ENCODE measurements around the gene TVP23C.

TVP23C gene

DNA sequence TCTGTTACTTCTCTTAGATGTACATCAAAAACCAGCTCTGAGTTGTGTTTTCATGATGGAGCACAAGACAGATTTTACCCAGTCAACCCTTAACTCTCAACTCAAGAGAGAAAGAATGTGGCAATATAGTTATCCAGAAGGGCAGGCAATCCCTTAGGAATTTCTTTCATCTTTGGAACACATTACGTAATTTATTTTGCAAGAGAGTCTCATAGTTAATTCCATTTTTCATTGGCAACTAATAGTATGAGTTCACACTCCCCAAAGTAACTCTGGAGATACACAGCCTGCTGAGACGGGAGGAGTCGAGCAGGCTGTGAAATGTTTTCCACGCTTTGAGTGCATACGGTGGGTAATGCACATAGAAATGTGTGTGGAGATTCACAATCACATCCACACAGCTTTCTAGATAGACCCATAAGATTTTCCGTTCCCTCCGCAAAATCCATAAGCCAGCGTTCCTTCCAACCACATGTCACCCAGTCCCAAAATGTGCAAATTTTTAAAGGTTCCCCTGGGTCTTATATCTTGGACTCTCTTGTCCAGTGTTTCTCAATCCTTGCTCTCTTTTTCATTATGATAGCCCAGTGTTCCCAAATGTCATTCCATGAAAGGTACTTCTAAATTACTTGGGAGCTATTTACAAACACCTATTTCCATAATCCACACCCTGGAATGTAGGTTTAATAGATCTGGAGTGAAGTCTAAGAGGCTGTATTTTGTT, 87.5 kb downstream of the TVP23C start:
- H3K9me3 ChIP-seq (ENCODE audit: insufficient read depth, low read length): no peaks in the 10 kb centered on the region
- no peak overlapping the region for H3K9ac ChIP-seq (ENCODE audit: low read length)
- H2AFZ ChIP-seq (ENCODE audit: low read depth, low read length, severe bottlenecking): no peak overlapping the region
- H3K4me2 ChIP-seq (ENCODE audit: low read depth, low read length, poor library complexity, severe bottlenecking): no peak overlapping the region
- H4K20me1 ChIP-seq (ENCODE audit: low read depth, low read length): no peaks in the 10 kb centered on the region
- no peaks in the 10 kb centered on the region for H3K79me2 ChIP-seq (ENCODE audit: insufficient read depth, low read length)
- H3K27me3 ChIP-seq (ENCODE audit: low read length): no peaks in the 10 kb centered on the region
- H3K27ac ChIP-seq (ENCODE audit: low read depth, low read length): no peak overlapping the region
- no peaks in the 10 kb centered on the region for H3F3A ChIP-seq (ENCODE audit: insufficient read depth)
- TF ChIP-seq, protein P1, sequence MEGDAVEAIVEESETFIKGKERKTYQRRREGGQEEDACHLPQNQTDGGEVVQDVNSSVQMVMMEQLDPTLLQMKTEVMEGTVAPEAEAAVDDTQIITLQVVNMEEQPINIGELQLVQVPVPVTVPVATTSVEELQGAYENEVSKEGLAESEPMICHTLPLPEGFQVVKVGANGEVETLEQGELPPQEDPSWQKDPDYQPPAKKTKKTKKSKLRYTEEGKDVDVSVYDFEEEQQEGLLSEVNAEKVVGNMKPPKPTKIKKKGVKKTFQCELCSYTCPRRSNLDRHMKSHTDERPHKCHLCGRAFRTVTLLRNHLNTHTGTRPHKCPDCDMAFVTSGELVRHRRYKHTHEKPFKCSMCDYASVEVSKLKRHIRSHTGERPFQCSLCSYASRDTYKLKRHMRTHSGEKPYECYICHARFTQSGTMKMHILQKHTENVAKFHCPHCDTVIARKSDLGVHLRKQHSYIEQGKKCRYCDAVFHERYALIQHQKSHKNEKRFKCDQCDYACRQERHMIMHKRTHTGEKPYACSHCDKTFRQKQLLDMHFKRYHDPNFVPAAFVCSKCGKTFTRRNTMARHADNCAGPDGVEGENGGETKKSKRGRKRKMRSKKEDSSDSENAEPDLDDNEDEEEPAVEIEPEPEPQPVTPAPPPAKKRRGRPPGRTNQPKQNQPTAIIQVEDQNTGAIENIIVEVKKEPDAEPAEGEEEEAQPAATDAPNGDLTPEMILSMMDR (IDR thresholded peaks at IDR 0.05; ENCODE audit: insufficient read depth, low read length, poor library complexity, severe bottlenecking): no peak
- TF ChIP-seq EZH2phosphoT487 (conservative IDR thresholded peaks at IDR 0.05; ENCODE audit: low read length): no peak
- H3K9me2 ChIP-seq (replicated peaks; ENCODE audit: insufficient read depth, low read length): no peaks in the 10 kb centered on the region
- H3K4me3 ChIP-seq (ENCODE audit: insufficient read depth, low read length, poor library complexity, severe bottlenecking): no peak overlapping the region
- H3K36me3 ChIP-seq (ENCODE audit: low read length): no peaks in the 10 kb centered on the region

DNA sequence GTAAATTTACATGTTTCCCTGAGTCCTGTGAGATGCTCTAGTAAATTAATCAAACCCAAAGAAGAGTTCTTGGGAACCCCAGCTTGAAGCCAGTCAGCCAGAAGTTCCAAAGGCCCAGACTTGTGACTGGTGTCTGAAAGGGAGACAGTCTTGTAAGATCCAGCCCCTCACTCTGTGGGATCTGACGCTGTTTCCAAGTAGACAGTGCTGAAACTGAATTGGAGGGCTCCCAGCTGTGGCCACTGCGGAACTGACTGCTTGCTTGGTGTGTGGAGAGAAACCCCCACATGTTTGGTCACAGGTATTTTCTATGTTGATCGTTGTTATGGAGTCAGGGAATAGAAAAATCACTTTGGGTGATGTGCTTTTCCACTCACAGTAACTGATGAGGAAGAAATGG, 90.4 kb downstream of the TVP23C start:
- Histone ChIP-seq H3K4me2 (ENCODE audit: low read depth, low read length, poor library complexity, severe bottlenecking) (no peak overlapping the region), H3K27me3 (ENCODE audit: low read length) (no peaks in the 10 kb centered on the region), H2AFZ (ENCODE audit: low read depth, low read length, severe bottlenecking) (no peak overlapping the region), H3K36me3 (ENCODE audit: low read length) (no peaks in the 10 kb centered on the region), H3K9ac (ENCODE audit: low read length) (no peak overlapping the region), H3K27ac (ENCODE audit: low read depth, low read length) (no peak overlapping the region), H3K79me2 (ENCODE audit: insufficient read depth, low read length) (no peaks in the 10 kb centered on the region), H3F3A (ENCODE audit: insufficient read depth) (no peaks in the 10 kb centered on the region), H3K9me2 (replicated peaks; ENCODE audit: insufficient read depth, low read length) (no peaks in the 10 kb centered on the region), H3K9me3 (ENCODE audit: insufficient read depth, low read length) (no peaks in the 10 kb centered on the region), H3K4me3 (ENCODE audit: insufficient read depth, low read length, poor library complexity, severe bottlenecking) (no peak overlapping the region), H4K20me1 (ENCODE audit: low read depth, low read length) (no peaks in the 10 kb centered on the region)
- TF ChIP-seq, protein P1 (IDR thresholded peaks at IDR 0.05; ENCODE audit: insufficient read depth, low read length, poor library complexity, severe bottlenecking): no peak
- no peak for TF ChIP-seq EZH2phosphoT487 (conservative IDR thresholded peaks at IDR 0.05; ENCODE audit: low read length)

DNA sequence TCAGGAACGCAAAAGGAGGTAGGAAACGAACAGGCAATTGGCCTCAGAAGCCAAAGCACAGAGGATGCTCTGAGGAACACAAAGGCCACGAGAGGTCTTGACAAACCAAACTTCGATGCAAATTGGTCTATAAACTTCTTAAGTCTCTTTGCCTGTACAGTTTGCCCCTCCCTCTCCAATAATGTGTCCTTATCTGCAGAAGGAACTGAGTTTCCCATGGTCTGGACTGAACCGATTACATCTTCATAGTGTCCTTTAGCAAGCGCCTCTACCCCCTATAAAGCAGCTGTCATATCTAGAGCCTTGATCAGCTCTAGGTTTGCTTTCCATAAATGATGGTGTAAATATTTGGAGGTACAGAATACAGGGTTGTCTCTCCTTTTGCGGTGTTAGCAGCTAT, 92.7 kb downstream of the TVP23C start:
- Histone ChIP-seq H3K79me2 (ENCODE audit: insufficient read depth, low read length) (no peaks in the 10 kb centered on the region), H2AFZ (ENCODE audit: low read depth, low read length, severe bottlenecking) (no peak overlapping the region), H3K9me3 (ENCODE audit: insufficient read depth, low read length) (no peaks in the 10 kb centered on the region), H3K9ac (ENCODE audit: low read length) (no peak overlapping the region), H3F3A (ENCODE audit: insufficient read depth) (no peaks in the 10 kb centered on the region), H3K36me3 (ENCODE audit: low read length) (no peaks in the 10 kb centered on the region), H3K9me2 (replicated peaks; ENCODE audit: insufficient read depth, low read length) (no peaks in the 10 kb centered on the region), H3K4me2 (ENCODE audit: low read depth, low read length, poor library complexity, severe bottlenecking) (no peak overlapping the region), H3K27ac (ENCODE audit: low read depth, low read length) (no peak overlapping the region), H3K27me3 (ENCODE audit: low read length) (no peaks in the 10 kb centered on the region), H4K20me1 (ENCODE audit: low read depth, low read length) (no peaks in the 10 kb centered on the region), H3K4me3 (ENCODE audit: insufficient read depth, low read length, poor library complexity, severe bottlenecking) (no peak overlapping the region)
- TF ChIP-seq, protein P1 (IDR thresholded peaks at IDR 0.05; ENCODE audit: insufficient read depth, low read length, poor library complexity, severe bottlenecking): no peak
- no peak for TF ChIP-seq EZH2phosphoT487 (conservative IDR thresholded peaks at IDR 0.05; ENCODE audit: low read length)
